Activated CD8-positive, alpha-beta T cell treated with anti-CD3 and anti-CD28 coated beads for 36 hours (primary cell): ENCODE results near the gene TAX1BP1. TPM values are rescaled to one million over a fixed set of nuclear protein-coding genes. Genes with fewer than 3 reads are reported as not detected.
"Not testable (repeated sequence)": the region's sequence is repeated elsewhere in the genome, so short reads cannot be mapped to it uniquely, and the experiment has no call there.

Experiments
- ATAC-seq: fragments of 200-7000 bp; cut with Tn5 transposase; one replicate; pipeline ENCODE4 v1.10.0; 2021; ENCODE audit warnings: mild to moderate bottlenecking, moderate library complexity
- CTCF ChIA-PET: fragments of 350-600 bp; sonication (Branson Sonifier 250); formaldehyde crosslinking; loops from one replicate; lab custom pipeline; 2021; ENCODE audit warnings: antibody characterized with exemption; lab: Charles Lee
- POLR2A ChIA-PET: fragments of 350-600 bp; sonication (Branson Sonifier 250); formaldehyde crosslinking; loops from one replicate; lab custom pipeline; 2021; ENCODE audit warnings: antibody characterized with exemption; lab: Charles Lee
- DNase-seq: peaks from one replicate; pipeline ENCODE4 v3.0.0-alpha.2; 2020
- H3K27ac Mint-ChIP-seq: one replicate; pipeline ENCODE4 v1.8.0; 2021; ENCODE audit warnings: mild to moderate bottlenecking, mixed read lengths
- H3K27me3 Mint-ChIP-seq: one replicate; pipeline ENCODE4 v1.8.0; 2021; ENCODE audit warnings: mixed read lengths
- H3K36me3 Mint-ChIP-seq: one replicate; pipeline ENCODE4 v1.8.0; 2021; ENCODE audit warnings: low read depth, mixed read lengths
- H3K4me1 Mint-ChIP-seq: one replicate; pipeline ENCODE4 v1.8.0; 2021; ENCODE audit warnings: low read depth, mixed read lengths
- H3K4me3 Mint-ChIP-seq: one replicate; pipeline ENCODE4 v1.8.0; 2021; ENCODE audit warnings: mild to moderate bottlenecking, moderate library complexity, mixed read lengths
- H3K9me3 Mint-ChIP-seq: one replicate; pipeline ENCODE4 v1.8.0; 2021; ENCODE audit warnings: mixed read lengths
- intact Hi-C: fragments of 100-400 bp; cut with micrococcal nuclease; formaldehyde crosslinking; loops from one replicate; pipeline ENCODE4 v1.10.0; 2022
- total RNA-seq, 2 experiments: library from RNA; stranded (reverse); gene quantifications; one replicate each; pipeline ENCODE4 v1.2.3, GENCODE V29; 2021
- TF ChIP-seq, protein P1 (sequence below): fragments of 200-600 bp; IDR thresholded peaks from one replicate; pipeline ENCODE4 v1.8.0; 2022; ENCODE audit warnings: antibody characterized with exemption, mild to moderate bottlenecking

The TAX1BP1 gene
- total RNA-seq, 2 experiments from 2014 or later, result 90.5 to 94.6 TPM

GRCh38 chr7:27843584-27844305 is 103.8 kb downstream of the TAX1BP1 start:
- POLR2A ChIA-PET, result no interaction called here
- Mint-ChIP-seq H3K36me3 (peaks cover under 1% of the 10 kb centered on the region), H3K27ac (no peak overlapping the region), H3K27me3 (no peaks in the 10 kb centered on the region), H3K4me3 (no peak overlapping the region), H3K4me1 (peaks cover 14% of the 10 kb centered on the region), H3K9me3 (no peaks in the 10 kb centered on the region)
- DNase-seq, result no peak
- CTCF ChIA-PET, result no interaction called here
- intact Hi-C loops, result no loop called here
- ATAC-seq, result no peak
- TF ChIP-seq, protein P1, sequence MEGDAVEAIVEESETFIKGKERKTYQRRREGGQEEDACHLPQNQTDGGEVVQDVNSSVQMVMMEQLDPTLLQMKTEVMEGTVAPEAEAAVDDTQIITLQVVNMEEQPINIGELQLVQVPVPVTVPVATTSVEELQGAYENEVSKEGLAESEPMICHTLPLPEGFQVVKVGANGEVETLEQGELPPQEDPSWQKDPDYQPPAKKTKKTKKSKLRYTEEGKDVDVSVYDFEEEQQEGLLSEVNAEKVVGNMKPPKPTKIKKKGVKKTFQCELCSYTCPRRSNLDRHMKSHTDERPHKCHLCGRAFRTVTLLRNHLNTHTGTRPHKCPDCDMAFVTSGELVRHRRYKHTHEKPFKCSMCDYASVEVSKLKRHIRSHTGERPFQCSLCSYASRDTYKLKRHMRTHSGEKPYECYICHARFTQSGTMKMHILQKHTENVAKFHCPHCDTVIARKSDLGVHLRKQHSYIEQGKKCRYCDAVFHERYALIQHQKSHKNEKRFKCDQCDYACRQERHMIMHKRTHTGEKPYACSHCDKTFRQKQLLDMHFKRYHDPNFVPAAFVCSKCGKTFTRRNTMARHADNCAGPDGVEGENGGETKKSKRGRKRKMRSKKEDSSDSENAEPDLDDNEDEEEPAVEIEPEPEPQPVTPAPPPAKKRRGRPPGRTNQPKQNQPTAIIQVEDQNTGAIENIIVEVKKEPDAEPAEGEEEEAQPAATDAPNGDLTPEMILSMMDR, result no peak

DNA sequence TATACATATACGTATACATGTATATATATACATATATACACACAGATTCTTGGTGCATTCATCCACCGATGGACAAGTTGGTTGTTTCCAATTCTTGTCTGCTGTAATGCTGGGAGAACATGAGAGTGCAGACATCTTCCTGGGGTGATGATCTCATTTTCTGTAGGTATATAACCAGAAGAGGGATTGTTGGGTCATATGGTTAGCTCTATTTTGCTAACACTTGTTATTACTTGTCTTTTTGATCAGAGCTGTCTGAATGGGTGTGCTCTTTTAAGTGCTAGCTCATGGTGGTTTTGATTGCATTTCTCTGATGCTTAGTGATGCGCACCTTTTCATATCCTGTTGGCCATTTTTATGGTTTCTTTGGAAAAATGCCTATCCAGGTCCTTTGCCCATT is 106.4 kb downstream of the TAX1BP1 start:
- intact Hi-C loops, result no loop called here
- ATAC-seq (no peak), DNase-seq (no peak)
- H3K9me3 Mint-ChIP-seq, result no peaks in the 10 kb centered on the region
- TF ChIP-seq, protein P1, result no peak
- H3K27ac Mint-ChIP-seq, result no peak overlapping the region
- ChIA-PET CTCF (interaction anchor here (2.3 kb wide), 1 partner anchor 12 kb away, joined by 6 read pairs; no protein-coding TSS in a partner anchor), POLR2A (no interaction called here)
- no peaks in the 10 kb centered on the region for H3K27me3 Mint-ChIP-seq
- no peaks in the 10 kb centered on the region for H3K4me1 Mint-ChIP-seq
- no peaks in the 10 kb centered on the region for H3K36me3 Mint-ChIP-seq
- no peak overlapping the region for H3K4me3 Mint-ChIP-seq

DNA sequence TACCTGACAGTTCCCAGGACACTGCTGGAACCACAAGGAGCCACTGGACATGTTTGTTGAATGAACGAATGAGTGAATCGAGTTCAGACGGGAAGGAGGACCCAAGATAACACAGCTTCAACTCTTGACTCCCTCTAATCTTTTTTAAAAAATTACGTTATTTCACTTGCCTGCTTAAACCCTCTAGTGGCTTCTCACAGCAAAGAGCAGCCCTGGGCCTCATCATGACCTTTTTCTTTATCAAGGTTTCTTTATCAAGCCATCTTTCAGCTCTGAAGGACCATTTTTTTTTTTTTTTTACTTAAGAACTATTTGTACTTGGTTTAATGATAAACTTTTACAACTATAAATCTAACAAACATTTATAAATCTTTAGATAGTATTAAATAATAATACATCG is 110.6 kb downstream of the TAX1BP1 start:
- CTCF ChIA-PET, result no interaction called here
- TF ChIP-seq, protein P1, result no peak
- no peaks in the 10 kb centered on the region for H3K4me1 Mint-ChIP-seq
- H3K27ac Mint-ChIP-seq, result no peak overlapping the region
- POLR2A ChIA-PET, result no interaction called here
- H3K4me3 Mint-ChIP-seq, result no peak overlapping the region
- no peaks in the 10 kb centered on the region for H3K9me3 Mint-ChIP-seq
- H3K27me3 Mint-ChIP-seq, result no peaks in the 10 kb centered on the region
- H3K36me3 Mint-ChIP-seq, result peaks cover 5% of the 10 kb centered on the region
- no peak for DNase-seq
- intact Hi-C loops, result no loop called here
- no peak for ATAC-seq

DNA sequence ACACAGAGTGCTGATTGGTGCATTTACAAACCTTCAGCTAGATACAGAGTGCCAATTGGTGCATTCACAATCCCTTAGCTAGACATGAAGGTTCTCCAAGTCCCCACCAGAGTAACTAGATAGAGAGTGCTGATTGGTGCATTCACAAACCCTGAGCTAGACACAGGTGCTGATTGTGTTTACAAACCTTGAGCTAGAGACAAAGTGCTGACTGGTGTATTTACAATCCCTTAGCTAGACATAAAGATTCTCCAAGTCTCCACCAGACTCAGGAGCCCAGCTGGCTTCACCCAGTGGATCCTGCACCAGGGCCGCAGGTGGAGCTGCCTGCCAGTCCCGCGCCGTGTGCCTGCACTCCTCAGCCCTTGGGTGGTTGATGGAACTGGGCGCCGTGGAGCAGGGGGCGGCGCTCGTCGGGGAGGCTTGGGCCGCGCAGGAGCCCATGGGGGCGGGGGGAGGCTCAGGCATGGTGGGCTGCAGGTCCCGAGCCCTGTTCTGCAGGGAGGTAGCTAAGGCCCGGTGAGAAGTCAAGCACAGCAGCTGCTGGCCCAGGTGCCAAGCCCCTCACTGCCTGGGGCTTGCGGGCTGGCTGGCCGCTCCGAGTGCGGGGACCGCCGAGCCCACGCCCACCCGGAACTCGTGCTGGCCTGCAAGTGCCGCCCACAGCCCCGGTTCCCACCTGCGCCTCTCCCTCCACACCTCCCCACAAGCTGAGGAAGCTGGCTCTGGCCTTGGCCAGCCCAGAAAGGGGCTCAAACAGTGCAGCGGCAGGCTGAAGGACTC is 116.9 kb downstream of the TAX1BP1 start:
- POLR2A ChIA-PET, H3K27me3 Mint-ChIP-seq, CTCF ChIA-PET, H3K4me1 Mint-ChIP-seq, H3K27ac Mint-ChIP-seq, H3K4me3 Mint-ChIP-seq, intact Hi-C loops, H3K9me3 Mint-ChIP-seq, DNase-seq, ATAC-seq: not testable (repeated sequence)
- peaks cover 11% of the 10 kb centered on the region for H3K36me3 Mint-ChIP-seq

DNA sequence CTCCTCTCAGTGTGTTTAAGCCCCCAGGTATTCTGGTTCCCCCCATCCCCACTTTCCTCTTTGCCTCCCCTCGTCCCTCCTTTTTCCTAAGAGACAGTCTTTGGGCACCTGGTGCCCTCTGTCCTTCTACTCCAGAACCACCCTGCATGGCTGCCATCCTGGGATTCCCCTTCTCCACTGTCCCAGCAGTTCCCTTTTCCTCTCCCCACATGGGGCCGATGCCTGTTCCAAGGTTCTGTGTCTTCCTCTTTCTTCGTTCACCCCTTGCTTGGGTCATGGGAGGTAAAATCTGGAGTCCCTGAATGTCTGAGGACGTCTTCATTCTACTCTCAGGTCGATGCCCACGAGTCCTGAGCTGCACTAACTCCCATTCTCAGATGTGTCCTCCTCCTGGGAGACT is 120.8 kb downstream of the TAX1BP1 start:
- Mint-ChIP-seq H3K4me1 (no peaks in the 10 kb centered on the region), H3K27ac (no peak overlapping the region), H3K9me3 (no peaks in the 10 kb centered on the region), H3K36me3 (peaks cover 4% of the 10 kb centered on the region), H3K27me3 (no peaks in the 10 kb centered on the region), H3K4me3 (no peak overlapping the region)
- DNase-seq (no peak), ATAC-seq (no peak)
- TF ChIP-seq, protein P1, result no peak
- intact Hi-C loops, result no loop called here
- ChIA-PET CTCF (interaction anchor here (0.7 to 1.4 kb wide), 2 partner anchors 60 to 88 kb away, joined by 3 read pairs; no protein-coding TSS in a partner anchor), POLR2A (no interaction called here)
